Trophoblast cell (in vitro differentiated cells and primary cell): ENCODE results near the gene FAM107B.

ENCODE experiments used
- DNase-seq, 2 donors: peaks; one replicate each; pipeline ENCODE4 v3.0.0-alpha.2; 2016
- H2AFZ ChIP-seq: 2 replicates; pipeline ENCODE4 v1.6.1; 2013; ENCODE audit warnings: low read length, moderate library complexity, mild to moderate bottlenecking; ENCODE audit not compliant: insufficient read depth, poor library complexity
- H2AK5ac ChIP-seq: 2 replicates; pipeline ENCODE4 v1.6.1; 2013; ENCODE audit warnings: mild to moderate bottlenecking, low read length
- H2BK120ac ChIP-seq: 2 replicates; pipeline ENCODE4 v1.6.1; 2013; ENCODE audit warnings: low read length, mild to moderate bottlenecking, moderate library complexity; ENCODE audit not compliant: insufficient read depth, poor library complexity
- H2BK12ac ChIP-seq: 2 replicates; pipeline ENCODE4 v1.6.1; 2013; ENCODE audit warnings: mild to moderate bottlenecking, low read length, moderate library complexity
- H2BK5ac ChIP-seq: 2 replicates; pipeline ENCODE4 v1.6.1; 2013; ENCODE audit warnings: low read length, low read depth, moderate library complexity, mild to moderate bottlenecking; ENCODE audit not compliant: poor library complexity
- H3K14ac ChIP-seq: 2 replicates; pipeline ENCODE4 v1.6.1; 2013; ENCODE audit warnings: mild to moderate bottlenecking, low read length
- H3K18ac ChIP-seq: 2 replicates; pipeline ENCODE4 v1.6.1; 2013; ENCODE audit warnings: mild to moderate bottlenecking, low read length
- H3K23ac ChIP-seq: 2 replicates; pipeline ENCODE4 v1.6.1; 2013; ENCODE audit warnings: low read length
- H3K27ac ChIP-seq: 2 replicates; pipeline ENCODE4 v1.5.1; 2013; ENCODE audit warnings: low read depth, mild to moderate bottlenecking, inconsistent platforms, low read length, moderate library complexity
- H3K27me3 ChIP-seq: 2 replicates; pipeline ENCODE4 v1.6.1; 2013; ENCODE audit warnings: inconsistent platforms, mild to moderate bottlenecking, low read length, moderate library complexity; ENCODE audit not compliant: insufficient read depth
- H3K36me3 ChIP-seq, 2 experiments: 1 replicate in 1 of 2; 2 replicates in 1 of 2; pipeline ENCODE4 v1.6.1; 2013; ENCODE audit warnings: low read length in 2 of 2, mild to moderate bottlenecking in 2 of 2, moderate library complexity in 1 of 2; ENCODE audit not compliant: insufficient read depth in 2 of 2, control insufficient read depth in 1 of 2
- H3K4ac ChIP-seq: 2 replicates; pipeline ENCODE4 v1.6.1; 2013; ENCODE audit warnings: low read depth, mild to moderate bottlenecking, low read length, moderate library complexity
- H3K4me1 ChIP-seq, 2 experiments: 1 replicate in 1 of 2; 2 replicates in 1 of 2; pipeline ENCODE4 v1.6.1; 2013; ENCODE audit warnings: low read length in 2 of 2, mild to moderate bottlenecking in 2 of 2, moderate library complexity in 1 of 2; ENCODE audit not compliant: insufficient read depth in 2 of 2, control insufficient read depth in 1 of 2
- H3K4me2 ChIP-seq: 2 replicates; pipeline ENCODE4 v1.6.1; 2013; ENCODE audit warnings: inconsistent platforms, mild to moderate bottlenecking, low read length, moderate library complexity
- H3K4me3 ChIP-seq: 2 replicates; pipeline ENCODE4 v1.5.1; 2013; ENCODE audit warnings: mild to moderate bottlenecking, low read depth, low read length, inconsistent platforms
- H3K79me1 ChIP-seq: one replicate; pipeline ENCODE4 v1.6.1; 2013; ENCODE audit warnings: low read length
- H3K79me2 ChIP-seq: 2 replicates; pipeline ENCODE4 v1.6.1; 2013; ENCODE audit warnings: low read length, mild to moderate bottlenecking; ENCODE audit not compliant: control insufficient read depth, insufficient read depth, poor library complexity
- H3K9ac ChIP-seq: 2 replicates; pipeline ENCODE4 v1.6.1; 2013; ENCODE audit warnings: mild to moderate bottlenecking, low read length
- H3K9me3 ChIP-seq: 2 replicates; pipeline ENCODE4 v1.6.1; 2013; ENCODE audit warnings: low read depth, mild to moderate bottlenecking, control low read depth, inconsistent platforms, low read length; ENCODE audit not compliant: insufficient read depth
- H4K12ac ChIP-seq: 2 replicates; pipeline ENCODE4 v1.6.1; 2013; ENCODE audit warnings: low read depth, mild to moderate bottlenecking, low read length, moderate library complexity
- H4K8ac ChIP-seq: 2 replicates; pipeline ENCODE4 v1.6.1; 2013; ENCODE audit warnings: low read depth, mild to moderate bottlenecking, low read length, moderate library complexity
- H4K91ac ChIP-seq: one replicate; pipeline ENCODE4 v1.6.1; 2013; ENCODE audit warnings: low read depth, mild to moderate bottlenecking, low read length, moderate library complexity
- WGBS: extraction: QIAGEN DNeasy Blood & Tissue Kit; methylation state at CpG from one replicate; pipeline ENCODE4 v1.1.7; 2013; ENCODE audit warnings: missing lambda C conversion rate; ENCODE audit not compliant: insufficient read length, insufficient coverage; ENCODE audit errors: extremely low coverage; 5-methylcytosine and 5-hydroxymethylcytosine counted together

Gene FAM107B

GRCh38 chr10:14478201-14478600 lies 296.5 kb downstream of the FAM107B start:
- no peak overlapping the region for H2BK5ac ChIP-seq
- H2AK5ac ChIP-seq, result peak overlapping the region; percentile 31
- H3K4ac ChIP-seq, result no peak overlapping the region
- H3K27me3 ChIP-seq, result no peaks in the 10 kb centered on the region
- H3K4me3 ChIP-seq, result no peak overlapping the region
- H3K79me2 ChIP-seq, result peaks cover 2% of the 10 kb centered on the region
- no peak overlapping the region for H4K12ac ChIP-seq
- H2BK12ac ChIP-seq, result peak overlapping the region; percentile 2
- peaks cover 17% of the 10 kb centered on the region for H3K79me1 ChIP-seq
- no peak for DNase-seq
- peak overlapping the region; percentile 84 for H2BK120ac ChIP-seq
- peaks cover 1% of the 10 kb centered on the region for H3K9me3 ChIP-seq
- H4K8ac ChIP-seq, result peak overlapping the region; percentile 21
- peak overlapping the region; percentile 79 for H4K91ac ChIP-seq
- H3K4me2 ChIP-seq, result no peak overlapping the region
- H3K36me3 ChIP-seq, result no peaks in the 10 kb centered on the region
- no peak overlapping the region for H2AFZ ChIP-seq
- H3K23ac ChIP-seq, result no peak overlapping the region
- WGBS, result no CpG with 5 or more reads among the region's 7 CpGs
- no peak overlapping the region for H3K27ac ChIP-seq
- H3K4me1 ChIP-seq, result peaks cover 11 to 15% of the 10 kb centered on the region in 2 experiments
- H3K14ac ChIP-seq, result peak overlapping the region; percentile 1
- no peak overlapping the region for H3K9ac ChIP-seq
- H3K18ac ChIP-seq, result no peak overlapping the region

- Histone ChIP-seq H2AFZ (no peak overlapping the region), H3K23ac (no peak overlapping the region), H4K8ac (peak overlapping the region; percentile 69), H4K12ac (no peak overlapping the region), H3K79me1 (peaks cover 17% of the 10 kb centered on the region), H3K4me1 (peaks cover 11 to 15% of the 10 kb centered on the region in 2 experiments), H3K9ac (no peak overlapping the region), H3K27me3 (no peaks in the 10 kb centered on the region), H2BK120ac (peak overlapping the region; percentile 84), H3K4me2 (no peak overlapping the region), H3K79me2 (peaks cover 2% of the 10 kb centered on the region), H2BK12ac (peak overlapping the region; percentile 99), H3K14ac (peak overlapping the region; percentile 93), H3K9me3 (no peaks in the 10 kb centered on the region), H2AK5ac (peak overlapping the region; percentile 51), H3K36me3 (no peaks in the 10 kb centered on the region), H3K18ac (peak overlapping the region; percentile 21), H3K4ac (peak overlapping the region; percentile 78), H3K27ac (no peak overlapping the region), H3K4me3 (no peak overlapping the region), H4K91ac (peak overlapping the region; percentile 90), H2BK5ac (peak overlapping the region; percentile 67)
- no CpG with 5 or more reads among the region's 4 CpGs for WGBS
- no peak for DNase-seq
Measured at GRCh38 chr10:14477408-14477710, 297.3 kb downstream of the FAM107B start.

- peaks cover 11 to 15% of the 10 kb centered on the region in 2 experiments for H3K4me1 ChIP-seq
- no peak overlapping the region for H3K4me2 ChIP-seq
- H3K27ac ChIP-seq, result peak overlapping the region; percentile 24
- no peaks in the 10 kb centered on the region for H3K27me3 ChIP-seq
- peaks cover 2% of the 10 kb centered on the region for H3K79me2 ChIP-seq
- WGBS, result no CpG with 5 or more reads among the region's 9 CpGs
- H2BK120ac ChIP-seq, result peak overlapping the region; percentile 84
- peak overlapping the region; percentile 44 for H2BK5ac ChIP-seq
- peak overlapping the region; percentile 21 for H3K4ac ChIP-seq
- H2BK12ac ChIP-seq, result peak overlapping the region; percentile 99
- H4K8ac ChIP-seq, result peak overlapping the region; percentile 29
- no peak overlapping the region for H3K9ac ChIP-seq
- H4K91ac ChIP-seq, result peak overlapping the region; percentile 64
- H3K23ac ChIP-seq, result no peak overlapping the region
- no peaks in the 10 kb centered on the region for H3K9me3 ChIP-seq
- no peak overlapping the region for H2AFZ ChIP-seq
- H3K36me3 ChIP-seq, result no peaks in the 10 kb centered on the region
- H3K79me1 ChIP-seq, result peaks cover 17% of the 10 kb centered on the region
- peak in 1 of 2 donors; percentile 44 for DNase-seq
- H3K18ac ChIP-seq, result no peak overlapping the region
- no peak overlapping the region for H3K4me3 ChIP-seq
- no peak overlapping the region for H2AK5ac ChIP-seq
- H3K14ac ChIP-seq, result peak overlapping the region; percentile 93
- H4K12ac ChIP-seq, result no peak overlapping the region
Measured at GRCh38 chr10:14476641-14477407, 297.9 kb downstream of the FAM107B start.

- Histone ChIP-seq H3K4me3 (no peak overlapping the region), H3K4me1 (peaks cover 11 to 15% of the 10 kb centered on the region in 2 experiments), H4K8ac (no peak overlapping the region), H3K4me2 (no peak overlapping the region), H3K36me3 (no peaks in the 10 kb centered on the region), H4K91ac (peak overlapping the region; percentile 64), H2BK12ac (peak overlapping the region; percentile 19), H4K12ac (no peak overlapping the region), H3K14ac (no peak overlapping the region), H2AK5ac (peak overlapping the region; percentile 4), H3K9ac (no peak overlapping the region), H3K27me3 (no peaks in the 10 kb centered on the region), H3K9me3 (no peaks in the 10 kb centered on the region), H3K23ac (no peak overlapping the region), H2BK120ac (peak overlapping the region; percentile 10), H2AFZ (no peak overlapping the region), H2BK5ac (no peak overlapping the region), H3K27ac (no peak overlapping the region), H3K79me1 (peaks cover 17% of the 10 kb centered on the region), H3K79me2 (peaks cover 2% of the 10 kb centered on the region), H3K18ac (no peak overlapping the region), H3K4ac (no peak overlapping the region)
- no peak for DNase-seq
- no CpG with 5 or more reads among the region's 5 CpGs for WGBS
Measured at GRCh38 chr10:14476006-14476405, 298.7 kb downstream of the FAM107B start.
